ENCODE results near the gene FBF1. TPM values are rescaled to one million over a fixed set of nuclear protein-coding genes. Genes with fewer than 3 reads are reported as not detected.
"Not testable (repeated sequence)": the region's sequence is repeated elsewhere in the genome, so short reads cannot be mapped to it uniquely, and the experiment has no call there.

FBF1 gene
- total and polyA plus RNA-seq, 2 of the 8 experiments (the other 6 are each of a cell fraction or from before 2014, with no cell fraction given), result 8.1 to 13.1 TPM

- TF ChIP-seq MAX (IDR thresholded peaks at IDR 0.05), result no peak
- TF ChIP-seq SP2 (IDR thresholded peaks at IDR 0.05; ENCODE audit: low read length), result no peak
These were observed 29.2 kb upstream of the FBF1 start (continued) for GRCh38 chr17:75970011-75970523.

- peaks cover 0 to 15% (median 0%) of the 10 kb centered on the region in 4 experiments; a peak in 3 of 8 replicates for H3K36me3 ChIP-seq (ENCODE audit: control insufficient read depth in 2 of 4, insufficient read depth in 4 of 4, low read length in 3 of 4)
- not testable (repeated sequence) for H2BK20ac ChIP-seq (ENCODE audit: low read length); H3K79me1 ChIP-seq (ENCODE audit: low read depth, low read length); H3K4me3 ChIP-seq (ENCODE audit: extremely low read depth in 1 of 4, insufficient read depth in 2 of 4, low read depth in 3 of 4, low read length in 4 of 4); H4K91ac ChIP-seq (replicated peaks; ENCODE audit: insufficient read length, low read length); H4K5ac ChIP-seq (ENCODE audit: insufficient read length, low read depth, low read length); H3K4ac ChIP-seq (replicated peaks; ENCODE audit: insufficient read length, low read depth, low read length); H3K23ac ChIP-seq (ENCODE audit: insufficient read length); H2AFZ ChIP-seq (ENCODE audit: low read length); H3K9me3 ChIP-seq (ENCODE audit: insufficient read depth in 2 of 2, low read depth in 1 of 2, low read length in 1 of 2); H3K27ac ChIP-seq (ENCODE audit: low read depth, low read length); H2BK12ac ChIP-seq (ENCODE audit: low read depth, low read length); H3K23me2 ChIP-seq (ENCODE audit: low read depth, low read length); H3K56ac ChIP-seq (replicated peaks; ENCODE audit: insufficient read length, low read depth, low read length); H3K18ac ChIP-seq (ENCODE audit: extremely low read depth, low read length); H3K9ac ChIP-seq (replicated peaks in 1 of 4; ENCODE audit: extremely low read depth in 1 of 4, low read depth in 3 of 4, low read length in 3 of 4); H4K8ac ChIP-seq (ENCODE audit: extremely low read depth, insufficient read depth, low read length); H4K20me1 ChIP-seq (replicated peaks in 1 of 2; ENCODE audit: control insufficient read depth in 1 of 2, insufficient read depth in 2 of 2, low read length in 2 of 2); H3K4me2 ChIP-seq (ENCODE audit: insufficient read depth in 1 of 2, low read depth in 2 of 2, low read length in 2 of 2); FAIRE-seq; H2BK5ac ChIP-seq (ENCODE audit: low read depth, low read length); DNase-seq (ENCODE audit: low read depth in 1 of 2, low spot score in 2 of 2); H2BK15ac ChIP-seq (ENCODE audit: low read length); H2AK5ac ChIP-seq (ENCODE audit: low read depth, low read length); H2BK120ac ChIP-seq (replicated peaks; ENCODE audit: low read depth, low read length); H3K4me1 ChIP-seq (replicated peaks in 1 of 4; ENCODE audit: control insufficient read depth in 3 of 4, insufficient read depth in 4 of 4, low read length in 3 of 4); H3K14ac ChIP-seq (ENCODE audit: insufficient read length); H3K27me3 ChIP-seq (replicated peaks in 1 of 4; ENCODE audit: control insufficient read depth in 3 of 4, extremely low read depth in 1 of 4, insufficient read depth in 3 of 4, low read length in 3 of 4)
- CTCF ChIA-PET (ENCODE audit: partially characterized antibody), result interaction anchor here (0.7 to 2.5 kb wide), 5 partner anchors 19 to 551 kb away, joined by 3 to 11 read pairs (median 3); partner anchors contain the start of gene CDK3
- 85% methylated on average over 10 of the region's 10 CpGs; no CpG with 5 or more reads in 1 of the 2 experiments for WGBS, 2 experiments (ENCODE audit: extremely low coverage in 1 of 2, insufficient coverage in 1 of 2, insufficient read length in 1 of 2, insufficient replicate concordance in 2 of 2, low coverage in 1 of 2, low lambda C conversion rate in 2 of 2, missing lambda C conversion rate in 1 of 2)
- peaks cover 0 to 32% of the 10 kb centered on the region in 2 experiments; a peak in 2 of 4 replicates for H3K79me2 ChIP-seq (ENCODE audit: control insufficient read depth in 1 of 2, insufficient read depth in 2 of 2, low read length in 2 of 2)
- POLR2A ChIA-PET (ENCODE audit: partially characterized antibody), result interaction anchor here (0.6 to 2.8 kb wide), 3 partner anchors 15 to 855 kb away, joined by 3 to 7 read pairs (median 3); no protein-coding TSS in a partner anchor
These were observed 28.2 kb upstream of the FBF1 start for GRCh38 chr17:75969044-75969443.
